Dedifferentiated amniotic fluid mesenchymal stem cell (primary cell): ENCODE data around the gene ZCWPW2.

Experiments
- DNase-seq: peaks from one replicate; pipeline ENCODE4 v3.0.0-alpha.2; 2016; ENCODE audit errors: extremely low spot score

The ZCWPW2 gene

DNA sequence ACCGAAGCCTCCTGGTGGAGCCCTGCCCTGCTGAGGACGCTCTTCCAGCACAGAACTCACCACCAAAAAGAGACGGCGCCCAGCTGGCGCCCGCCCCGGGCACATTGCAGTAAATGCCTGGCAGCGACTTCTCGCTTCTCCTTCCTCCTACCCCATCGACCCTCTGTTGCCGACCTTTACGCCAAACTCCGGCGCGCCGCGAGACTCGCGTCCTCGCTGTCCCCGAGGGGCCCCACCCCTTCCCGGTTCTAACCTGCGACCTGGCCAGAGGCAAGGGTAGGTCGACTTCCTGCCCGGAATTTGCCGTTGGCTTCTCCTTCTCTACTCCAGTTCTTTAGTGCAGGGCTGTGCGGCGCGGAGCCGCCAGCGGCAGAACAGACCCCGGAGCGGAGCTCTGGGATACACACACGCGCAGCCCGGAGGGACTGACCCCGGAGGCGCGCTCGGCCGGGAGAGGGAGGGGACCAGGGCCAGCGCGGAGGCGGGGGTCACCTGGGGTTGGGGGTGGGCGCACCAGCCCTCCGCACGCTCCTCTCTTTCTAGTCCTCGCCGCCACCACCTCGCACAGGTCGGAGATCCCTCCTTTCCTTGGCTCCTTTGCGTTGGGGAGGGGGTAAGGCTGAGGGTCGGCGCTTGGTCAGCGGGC is 226.7 kb downstream of the ZCWPW2 start:
- DNase-seq: no peak
